Activated CD8-positive, alpha-beta memory T cell treated with anti-CD3 and anti-CD28 coated beads, Interleukin-2, amount 50 U/mL, for 4 hours (primary cell): ENCODE measurements around the gene CCL26.
"Not testable (repeated sequence)": the region's sequence is repeated elsewhere in the genome, so short reads cannot be mapped to it uniquely, and the experiment has no call there.

Experiments
- DNase-seq: peaks from one replicate; pipeline ENCODE4 v3.0.0-alpha.2; 2020

Gene CCL26, protein sequence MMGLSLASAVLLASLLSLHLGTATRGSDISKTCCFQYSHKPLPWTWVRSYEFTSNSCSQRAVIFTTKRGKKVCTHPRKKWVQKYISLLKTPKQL

DNA sequence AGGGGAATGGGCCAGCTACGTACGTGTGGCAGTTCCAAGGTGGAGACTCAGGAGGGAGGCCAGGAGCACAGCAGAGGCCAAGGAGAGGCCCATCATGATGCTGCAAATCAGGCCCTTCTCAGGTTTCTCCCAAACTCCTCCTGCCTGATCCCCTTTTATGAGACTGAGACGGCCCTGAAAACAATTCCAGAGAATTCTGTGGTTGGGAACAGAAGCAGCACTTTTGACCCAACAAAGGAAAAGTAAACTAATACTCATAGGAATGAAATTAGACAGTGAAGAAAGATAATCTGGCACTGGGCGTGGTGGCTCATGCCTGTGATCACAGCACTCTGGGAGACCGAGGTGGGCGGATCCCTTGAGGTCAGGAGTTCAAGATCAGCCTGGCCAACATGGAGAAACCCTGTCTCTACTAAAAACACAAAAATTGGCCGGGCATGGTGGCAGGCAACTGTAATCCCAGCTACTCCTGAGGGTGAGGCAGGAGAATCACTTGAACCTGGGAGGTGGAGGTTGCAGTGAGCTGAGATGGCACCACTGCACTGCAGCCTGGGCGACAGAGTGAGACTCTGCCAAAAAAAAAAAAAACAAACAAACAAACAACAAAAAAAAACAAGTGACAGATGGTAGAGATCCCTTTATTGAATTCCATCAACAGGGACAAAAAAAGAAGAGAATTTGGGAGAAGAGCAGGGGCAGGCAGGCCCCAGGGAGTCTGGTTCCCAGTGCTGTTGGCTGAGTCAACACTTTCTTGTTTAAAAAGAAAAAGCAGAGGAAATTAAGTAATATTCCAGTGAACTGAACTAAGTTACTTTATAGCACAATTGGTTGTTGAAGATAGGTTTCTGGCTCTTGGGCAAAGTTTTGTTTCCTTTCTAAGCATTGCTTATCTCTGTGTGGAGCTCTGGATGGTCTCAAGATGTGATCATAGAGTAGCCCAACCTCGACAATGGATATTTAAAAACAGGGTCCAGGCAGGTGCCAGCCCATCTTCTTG is at the start of gene CCL26:
Gene CCL26 (minus strand): TSS at position 131 of the 997 bp plus-strand sequence. CDS start 35 bp downstream, at position 96.
- no peak for DNase-seq

DNA sequence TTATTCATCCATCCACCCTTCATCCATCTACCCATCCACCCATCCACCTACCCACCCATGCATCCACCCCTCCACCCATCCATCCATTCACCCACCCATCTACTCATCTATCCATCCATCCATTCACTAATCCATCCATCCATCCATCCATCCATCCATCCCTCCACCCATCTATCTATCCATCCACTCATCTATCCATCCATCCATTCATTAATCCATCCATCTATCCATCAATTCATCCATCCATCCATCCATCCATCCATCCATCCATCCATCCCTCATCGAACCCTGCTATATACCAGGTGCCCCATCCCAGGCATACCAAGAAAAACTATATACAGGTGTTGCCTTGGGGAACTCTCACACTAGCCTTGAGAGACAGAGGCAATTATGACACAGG is 48.7 kb upstream of the CCL26 start:
- DNase-seq = no peak

DNA sequence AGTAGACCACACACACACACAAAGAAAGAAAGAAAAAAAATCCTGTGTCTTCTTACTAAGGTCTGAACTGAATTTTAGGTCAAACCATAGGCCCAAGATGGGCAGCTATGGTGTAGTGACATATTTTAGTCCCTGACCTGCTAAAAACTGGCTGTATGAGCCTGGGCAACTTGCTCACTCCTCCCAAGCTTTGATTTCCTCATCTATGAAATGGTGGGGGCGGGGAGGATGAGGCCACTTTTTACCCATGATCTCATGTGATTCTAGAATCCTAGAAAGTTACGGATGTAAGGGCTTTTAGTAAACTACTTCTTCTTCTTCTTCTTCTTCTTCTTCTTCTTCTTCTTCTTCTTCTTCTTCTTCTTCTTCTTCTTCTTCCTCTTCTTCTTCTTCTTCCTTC is 47.7 kb upstream of the CCL26 start:
- no peak for DNase-seq

DNA sequence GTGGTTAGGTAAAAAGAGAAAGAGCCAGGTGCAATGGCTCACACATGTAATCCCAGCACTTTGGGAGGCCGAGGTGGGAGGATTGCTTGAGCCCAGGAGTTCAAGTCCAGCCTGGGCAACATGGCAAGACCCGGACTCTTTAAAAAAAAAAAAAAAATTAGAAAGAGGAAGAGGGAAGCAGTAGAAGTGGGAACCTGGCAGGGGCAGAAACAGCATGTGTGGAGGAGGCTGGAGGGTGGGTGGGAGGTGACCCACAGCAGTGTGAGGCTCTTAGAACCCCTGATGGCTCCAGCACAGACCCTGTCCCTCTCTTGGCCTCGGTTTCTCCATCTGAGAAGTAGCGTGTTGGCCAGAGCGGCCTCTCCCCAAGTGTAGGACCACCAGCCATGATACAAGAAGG is 46.5 kb upstream of the CCL26 start:
- no peak for DNase-seq

DNA sequence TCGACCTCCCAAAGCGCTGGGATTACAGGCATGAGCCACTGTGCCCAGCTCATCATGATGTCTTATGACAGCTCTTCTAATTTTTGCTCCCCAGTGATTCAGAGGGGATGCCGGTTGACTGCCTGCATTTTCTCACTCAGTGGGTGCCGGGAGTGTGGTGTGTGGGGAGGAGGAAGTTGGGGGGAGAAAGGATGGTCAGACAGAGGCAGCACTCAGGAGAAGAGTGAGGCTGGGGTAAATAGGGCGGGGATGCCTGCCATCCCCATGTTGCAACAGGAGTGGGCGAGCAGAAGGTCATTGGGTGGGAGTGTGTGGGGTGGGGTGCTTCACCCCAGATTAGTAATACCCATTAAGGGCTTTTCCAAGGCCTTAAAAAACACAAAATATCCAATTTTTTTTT is 45.1 kb upstream of the CCL26 start:
- DNase-seq = no peak

DNA sequence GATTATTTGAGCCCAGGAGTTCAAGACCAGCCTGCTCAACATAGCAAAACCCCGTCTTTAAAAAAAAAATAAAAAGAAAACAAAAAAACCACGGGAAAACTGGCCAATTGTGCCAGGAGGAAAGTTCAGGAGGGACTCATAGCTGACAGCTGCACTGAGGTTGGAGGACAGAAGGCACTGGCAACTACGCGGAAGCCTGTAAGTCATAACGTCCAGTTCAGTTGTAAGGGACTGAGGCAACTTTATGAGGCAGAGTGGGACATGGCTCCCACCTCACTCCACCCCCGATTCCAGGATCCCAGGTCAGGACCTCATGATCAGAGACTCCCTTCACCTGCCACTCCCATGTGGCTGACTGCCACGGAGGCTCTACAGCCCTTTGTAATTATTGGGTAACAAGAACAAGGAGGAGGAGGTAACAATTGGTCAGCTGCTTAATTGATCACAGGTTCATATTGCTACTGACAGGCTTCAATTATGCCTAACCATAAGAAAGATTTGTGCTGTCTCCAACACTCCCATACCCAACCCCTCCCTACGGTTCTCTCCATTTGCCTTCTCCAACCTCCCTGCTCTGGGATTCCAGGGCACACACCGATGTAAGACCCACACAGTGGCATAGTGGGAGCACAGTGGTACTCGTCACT is 43.5 kb upstream of the CCL26 start:
- DNase-seq = no peak

DNA sequence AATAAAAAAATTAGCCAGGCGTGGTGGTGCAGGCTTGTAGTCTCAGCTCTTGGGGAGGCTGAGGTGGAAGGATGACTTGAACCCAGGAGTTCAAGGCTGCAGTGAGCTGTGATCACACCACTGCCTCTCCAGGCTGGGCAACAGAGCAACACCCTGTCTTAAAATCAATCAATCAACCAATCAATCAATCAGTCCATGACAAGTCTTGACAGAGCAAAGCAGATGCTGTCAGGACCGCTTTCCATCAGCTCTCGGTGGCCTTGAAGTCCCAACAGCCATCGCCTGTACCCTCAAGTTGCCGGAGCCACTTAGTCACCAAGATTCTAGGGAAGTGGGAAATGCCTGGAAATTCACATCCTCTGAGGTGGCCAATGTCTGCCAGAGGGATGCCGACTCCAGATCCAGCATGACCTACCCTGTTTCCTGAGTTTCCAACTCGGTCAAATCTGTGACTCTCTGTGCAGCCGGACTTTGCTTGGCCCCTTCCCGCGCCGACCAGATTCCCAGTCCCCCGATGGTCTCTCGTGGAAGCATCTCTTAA is 42.5 kb upstream of the CCL26 start:
- no peak for DNase-seq

DNA sequence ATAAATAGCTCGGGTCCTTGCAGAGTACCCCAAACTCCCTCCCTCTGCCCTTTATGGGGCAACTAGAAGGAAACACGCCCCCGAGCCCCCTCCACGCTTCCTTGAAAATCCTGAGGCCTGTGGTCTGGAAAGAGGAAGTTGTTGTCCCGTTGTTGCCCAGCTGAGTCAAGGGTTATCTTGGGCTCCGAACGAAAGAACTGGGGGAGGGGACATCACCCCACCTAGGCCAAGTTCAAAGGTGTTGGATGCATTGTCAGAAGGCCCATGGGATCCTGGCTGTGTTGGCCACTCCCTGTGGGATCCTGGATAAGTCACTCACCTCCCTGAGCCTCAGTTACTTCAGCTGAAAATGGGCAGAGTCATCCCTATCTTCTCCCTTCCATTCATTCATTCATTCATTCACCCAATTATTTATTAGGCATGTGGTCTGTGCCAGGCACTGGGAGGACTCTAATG is 41.8 kb upstream of the CCL26 start, which contains the start of gene CCL24:
Gene CCL24 (minus strand): TSS at position 26 of the 456 bp plus-strand sequence. CDS start 91 bp downstream, outside the sequence.
- no peak for DNase-seq

DNA sequence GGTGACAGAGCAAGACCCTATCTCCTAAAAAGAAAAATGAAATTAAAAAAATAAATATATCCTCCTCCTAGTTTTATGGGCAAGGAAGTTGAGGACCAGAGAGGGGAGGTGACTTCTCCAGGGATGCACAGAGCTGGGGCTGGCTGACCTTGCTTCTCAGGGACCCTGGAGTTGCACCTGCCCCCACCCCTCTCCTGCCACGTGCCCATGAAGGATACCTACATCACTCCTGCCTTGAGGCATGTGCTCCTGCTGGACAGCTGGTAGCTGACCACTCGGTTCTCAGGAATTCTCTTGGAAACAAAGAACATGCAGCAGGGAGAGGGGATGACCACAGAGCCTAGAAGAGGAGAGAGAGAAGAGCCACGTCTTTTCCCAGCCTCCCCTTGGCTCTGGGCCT is 41.1 kb upstream of the CCL26 start:
- no peak for DNase-seq

DNA sequence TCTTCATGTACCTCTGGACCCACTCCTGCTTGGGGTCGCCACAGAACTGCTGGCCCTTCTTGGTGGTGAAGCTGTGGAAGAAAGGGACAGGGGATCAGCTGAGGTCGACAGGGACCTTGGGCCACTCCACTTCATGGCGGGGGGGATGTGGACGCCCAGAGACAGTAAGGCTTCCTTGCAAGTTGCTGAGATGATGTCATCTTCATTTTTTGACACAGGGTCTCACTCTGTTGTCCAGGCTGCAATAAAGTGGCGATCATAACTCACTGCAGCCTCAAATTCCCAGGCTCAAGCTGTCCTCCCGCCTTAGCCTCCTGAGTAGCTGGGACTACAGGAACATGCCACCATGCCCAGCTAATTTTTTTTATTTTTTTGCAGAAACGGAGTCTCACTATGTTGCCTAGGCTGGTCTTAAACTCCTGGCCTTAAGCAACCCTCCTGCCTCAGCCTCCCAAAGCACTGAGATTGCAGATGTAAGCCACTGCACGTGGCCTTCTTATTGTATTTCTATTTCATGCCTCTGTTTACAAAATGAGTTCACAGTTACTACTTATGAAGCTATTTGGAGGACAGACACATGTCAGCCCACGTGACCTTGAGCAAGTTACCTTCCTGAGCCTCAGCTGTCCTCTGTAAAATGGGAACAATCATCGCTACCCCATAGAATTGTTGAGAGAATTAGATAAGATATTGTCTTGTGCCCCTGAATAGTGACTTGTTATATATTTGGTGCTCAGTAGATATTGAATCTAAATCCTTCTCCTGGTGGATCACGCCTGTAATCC is 40.1 kb upstream of the CCL26 start:
- no peak for DNase-seq

DNA sequence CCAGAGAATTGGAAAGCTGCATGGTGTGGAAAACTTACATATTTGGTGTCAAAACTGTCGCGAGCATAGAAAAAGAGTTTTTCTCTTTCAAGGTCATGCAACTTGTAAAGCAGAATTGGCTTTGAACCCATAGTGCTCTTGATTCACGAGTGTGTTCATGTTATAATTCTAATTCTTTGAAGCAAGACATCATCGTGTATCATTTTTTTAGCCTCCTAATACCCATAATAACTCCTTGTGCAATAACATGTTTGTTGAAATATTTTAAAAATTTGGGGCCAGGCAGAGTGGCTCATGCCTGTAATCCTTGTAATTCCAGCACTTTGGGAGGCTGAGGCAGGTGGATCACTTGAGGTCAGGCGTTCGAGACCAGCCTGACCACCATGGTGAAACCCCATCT is 37.4 kb upstream of the CCL26 start:
- DNase-seq = no peak

DNA sequence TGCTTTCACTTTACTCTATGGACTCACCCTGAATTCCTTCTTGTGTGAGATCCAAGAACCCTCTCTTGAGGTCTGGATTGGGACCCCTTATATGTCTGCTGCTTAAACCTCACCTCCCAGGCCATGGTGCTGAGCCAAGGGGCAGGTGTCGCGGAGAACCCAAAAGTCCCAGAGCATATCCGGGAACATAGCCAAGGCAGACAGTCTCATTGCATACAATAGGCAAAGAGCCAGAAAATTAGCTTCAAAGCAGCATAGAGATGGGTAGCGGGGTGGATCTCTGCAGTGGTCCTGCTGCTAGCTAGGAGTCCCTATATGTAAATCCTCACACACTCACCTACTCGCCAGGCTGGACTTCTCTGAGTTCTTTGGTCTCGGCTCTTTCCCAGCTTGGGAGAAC is 36.1 kb upstream of the CCL26 start:
- no peak for DNase-seq

DNA sequence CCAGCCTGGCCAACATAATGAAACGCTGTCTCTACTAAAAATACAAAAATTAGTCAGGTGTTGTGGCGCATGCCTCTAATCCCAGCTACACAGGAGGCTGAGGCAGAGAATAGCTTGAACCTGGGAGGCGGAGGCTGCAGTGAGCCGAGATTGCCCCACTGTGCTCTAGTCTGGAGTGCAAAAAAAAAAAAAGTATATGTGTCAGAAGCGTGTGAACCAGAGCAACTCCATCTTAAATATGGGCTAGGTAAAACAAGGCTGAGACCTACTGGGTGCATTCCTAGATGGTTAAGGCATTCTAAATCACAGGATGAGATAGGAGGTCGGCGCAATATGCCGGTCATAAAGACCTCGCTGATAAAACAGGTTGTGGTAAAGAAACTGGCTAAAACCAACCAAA is 35.4 kb upstream of the CCL26 start:
- no peak for DNase-seq

DNA sequence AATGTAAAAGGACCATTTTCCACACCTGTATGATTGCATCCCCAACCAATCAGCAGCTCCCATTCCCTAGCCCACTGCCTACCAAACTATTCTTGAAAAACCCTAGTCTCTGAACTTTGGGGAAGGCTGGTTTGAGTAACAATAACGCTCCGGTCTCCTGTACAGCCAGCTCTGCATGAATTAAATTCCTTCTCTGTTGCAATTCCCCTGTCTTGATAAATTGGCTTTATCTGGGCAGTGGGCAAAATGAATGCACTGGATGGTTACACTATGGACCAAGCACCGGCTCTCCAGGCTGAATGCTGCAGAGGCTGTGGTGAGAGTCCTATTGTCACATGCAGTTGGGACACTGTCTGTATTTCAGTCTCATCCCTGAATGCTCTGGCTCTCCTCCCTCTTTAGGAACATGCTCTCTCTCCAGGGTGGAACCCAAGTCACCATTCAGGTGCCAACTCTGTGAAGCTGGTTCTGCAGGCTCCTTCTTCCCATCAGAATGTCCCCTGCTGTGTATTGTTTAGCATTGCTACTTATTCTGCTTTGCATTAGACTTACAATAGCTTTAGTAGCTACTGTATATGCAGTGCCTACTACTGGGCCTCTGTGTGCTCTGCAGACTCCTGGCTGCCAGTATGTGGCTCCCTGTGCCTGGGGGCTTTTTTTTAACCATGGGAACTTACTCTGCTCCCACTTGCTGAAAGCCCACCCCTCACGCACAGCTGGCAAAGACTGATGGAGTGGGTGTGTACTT is 34.7 kb upstream of the CCL26 start:
- DNase-seq = no peak

DNA sequence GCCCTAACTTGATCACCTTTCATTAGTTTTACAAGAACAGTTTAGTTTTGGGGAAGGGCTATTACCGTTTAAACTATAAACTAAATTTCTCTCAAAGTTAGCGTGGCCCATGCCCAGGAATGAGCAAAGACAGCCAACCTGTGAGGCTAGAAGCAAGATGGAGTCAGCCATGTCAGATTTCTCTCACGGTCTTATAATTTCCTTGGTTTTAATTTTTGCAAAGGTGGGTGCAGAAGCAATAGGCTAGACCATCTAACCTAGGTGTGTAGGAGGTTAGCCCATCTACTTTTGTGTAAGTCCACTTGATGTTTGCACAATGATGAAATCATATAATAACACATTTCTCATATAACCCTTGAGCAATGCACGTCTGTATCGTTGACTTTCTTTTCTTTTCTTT is 32.7 kb upstream of the CCL26 start:
- no peak for DNase-seq

DNA sequence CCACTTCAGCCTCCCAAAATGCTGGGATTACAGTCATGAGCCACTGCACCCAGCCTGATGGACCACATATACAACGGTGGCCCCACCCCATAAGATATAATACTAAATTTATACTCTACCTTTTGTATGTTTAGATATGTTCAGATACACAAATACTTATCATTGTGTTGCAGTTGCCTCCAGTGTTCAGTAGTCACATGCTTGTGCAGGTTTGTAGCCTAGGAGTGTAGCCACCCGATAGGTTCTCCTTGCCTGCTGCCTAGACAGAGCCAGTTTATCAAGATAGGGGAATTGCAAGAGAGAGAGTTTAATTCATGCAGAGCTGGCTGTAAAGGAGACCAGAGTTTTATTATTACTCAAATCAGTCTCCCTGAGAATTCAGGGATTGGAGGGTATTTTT is 32.0 kb upstream of the CCL26 start:
- no peak for DNase-seq

DNA sequence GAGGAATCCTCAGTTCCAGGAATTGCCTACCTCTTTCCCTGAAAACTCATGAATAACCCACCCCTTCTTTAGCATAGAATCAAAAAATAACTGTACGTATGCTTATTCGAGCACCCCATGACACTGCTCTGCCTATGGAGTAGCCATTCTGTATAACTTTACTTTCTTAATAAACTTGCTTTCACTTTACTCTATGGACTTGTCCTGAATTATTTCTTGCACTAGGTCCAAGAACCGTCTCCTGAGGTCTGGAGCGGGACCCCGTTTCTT is 30.5 kb upstream of the CCL26 start:
- DNase-seq = no peak

DNA sequence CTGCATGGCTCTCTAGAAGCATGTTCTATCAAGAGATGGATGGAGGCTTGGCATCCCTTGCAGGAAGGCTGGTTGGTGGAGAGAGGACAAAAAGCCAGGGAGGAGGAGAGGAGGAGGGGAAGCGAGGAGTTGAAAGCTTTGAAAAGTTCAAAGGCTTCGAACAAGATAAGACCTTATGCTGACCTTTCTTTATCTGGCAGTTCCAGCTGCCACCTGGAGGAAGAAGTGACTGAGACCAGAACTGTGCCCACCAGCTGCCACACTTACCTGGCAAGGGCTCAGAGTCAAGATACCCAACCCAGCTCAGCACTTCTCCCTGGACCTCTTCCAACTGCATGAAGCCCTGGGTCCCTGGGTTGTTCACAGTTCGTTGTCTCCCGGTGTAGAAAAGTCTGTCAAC is 26.8 kb upstream of the CCL26 start:
- no peak for DNase-seq

DNA sequence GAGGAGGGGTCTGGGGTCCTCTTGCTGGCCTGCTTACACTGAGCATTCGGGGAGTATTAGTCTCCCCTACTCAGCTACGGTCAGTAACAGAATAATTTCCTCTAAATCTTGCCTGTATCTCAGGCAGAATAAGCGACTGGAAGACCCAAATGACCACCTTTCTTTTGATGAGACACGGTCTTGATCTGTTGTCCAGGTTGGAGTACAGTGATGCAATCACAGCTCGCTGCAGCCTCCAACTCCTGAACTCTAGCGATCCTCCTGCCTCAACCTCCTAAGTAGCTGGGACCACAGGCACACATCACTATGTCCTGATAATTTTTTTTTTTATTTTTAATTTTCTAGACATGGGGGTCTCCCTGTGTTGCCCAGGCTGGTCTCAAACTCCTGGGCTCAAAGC is 24.4 kb upstream of the CCL26 start:
- DNase-seq = no peak

DNA sequence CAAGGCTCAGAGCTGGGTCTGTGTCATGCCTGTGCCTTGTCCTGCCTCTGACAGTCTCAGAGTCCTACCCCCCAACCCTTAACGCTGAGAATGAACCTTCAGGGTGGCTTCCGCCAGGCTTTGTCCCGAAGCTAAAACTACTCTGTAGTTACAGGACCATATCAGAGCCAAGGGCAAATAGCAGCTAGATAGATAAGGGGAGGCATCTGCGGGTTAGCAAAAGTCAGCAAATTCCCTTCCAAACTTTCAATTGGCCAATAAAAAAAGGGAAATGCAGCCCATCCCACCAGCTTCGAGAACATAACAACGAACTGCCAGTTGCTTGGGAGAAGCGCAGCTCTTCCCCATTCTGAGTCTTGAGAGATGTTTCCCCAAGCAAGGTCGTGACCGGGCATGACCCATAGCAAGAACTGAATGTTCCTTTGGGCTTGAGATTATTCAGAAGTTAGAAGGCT is 23.8 kb upstream of the CCL26 start:
- DNase-seq = no peak

DNA sequence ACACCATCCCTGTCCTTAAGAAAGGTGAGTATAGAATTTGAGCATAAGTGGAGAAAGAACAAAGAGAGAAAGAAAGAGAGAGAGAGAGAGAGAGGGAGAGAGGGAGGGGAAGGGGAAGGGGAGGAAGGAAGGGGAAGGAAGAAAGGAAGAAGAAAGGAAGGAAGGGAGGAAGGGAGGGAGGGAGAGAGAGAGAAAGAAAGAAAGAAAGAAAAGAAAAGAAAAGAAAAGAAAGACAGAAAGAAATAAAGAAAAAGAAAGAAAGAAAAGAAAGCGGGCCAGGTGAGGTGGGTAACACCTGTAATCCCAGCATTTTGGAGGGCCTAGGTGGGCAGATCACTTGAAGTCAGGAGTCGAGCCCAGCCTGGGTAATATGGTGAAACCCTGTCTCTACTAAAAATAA is 21.7 kb upstream of the CCL26 start:
- DNase-seq = no peak

DNA sequence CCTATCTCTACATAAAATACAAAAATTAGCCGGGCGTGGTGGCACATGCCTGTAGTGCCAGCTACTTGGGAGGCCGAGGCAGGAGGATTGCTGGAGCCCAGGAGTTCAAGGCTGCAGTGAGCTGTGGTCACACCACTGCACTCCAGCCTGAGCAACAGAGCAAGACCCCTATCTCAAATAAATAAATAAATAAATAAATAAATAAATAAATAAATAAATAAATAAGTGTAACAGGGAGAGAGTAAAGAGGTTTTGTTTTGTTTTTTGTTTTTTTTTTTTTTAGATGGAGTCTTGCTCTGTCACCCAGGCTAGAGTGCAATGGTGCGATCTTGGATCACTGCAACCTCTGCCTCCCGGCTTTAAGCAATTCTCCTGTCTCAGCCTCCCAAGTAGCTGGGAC is 20.6 kb upstream of the CCL26 start:
- not testable (repeated sequence) for DNase-seq
